Endometrium (tissue), 2 donors: Measurements from ENCODE around the gene MRPS10.
"Not testable (repeated sequence)": the region's sequence is repeated elsewhere in the genome, so short reads cannot be mapped to it uniquely, and the experiment has no call there.

Experiments used
- FAIRE-seq: peaks from 2 replicates; lab custom pipeline; 2012; peaks lifted over from hg19 to GRCh38; lab: Jason Lieb, UNC
- donor health status: control.
- donor health status: control.

Gene MRPS10

GRCh38 chr6:42173101-42173500, 44.6 kb downstream of the MRPS10 start, which contains the start of gene GUCA1A:
TSS of gene GUCA1A (plus strand) at chr6:42173364. CDS start at chr6:42173614, 250 bp downstream.
- FAIRE-seq: no peak

GRCh38 chr6:42171813-42172581, 45.7 kb downstream of the MRPS10 start:
- FAIRE-seq: no peak

GRCh38 chr6:42169780-42170179, 47.9 kb downstream of the MRPS10 start:
- not testable (repeated sequence) for FAIRE-seq

- no peak for FAIRE-seq
Measured at GRCh38 chr6:42168650-42169049, 49.0 kb downstream of the MRPS10 start.

- no peak for FAIRE-seq
Measured at GRCh38 chr6:42166444-42167141, 51.1 kb downstream of the MRPS10 start.

- no peak for FAIRE-seq
Measured at GRCh38 chr6:42165016-42165415, 52.6 kb downstream of the MRPS10 start.

GRCh38 chr6:42163981-42164380, 53.7 kb downstream of the MRPS10 start:
- no peak for FAIRE-seq

GRCh38 chr6:42162812-42163211, 54.8 kb downstream of the MRPS10 start:
- no peak for FAIRE-seq

- FAIRE-seq: no peak
Measured at GRCh38 chr6:42162384-42162783, 55.3 kb downstream of the MRPS10 start.

- no peak for FAIRE-seq
Measured at GRCh38 chr6:42159431-42160024, 58.1 kb downstream of the MRPS10 start.

GRCh38 chr6:42158631-42159030, 59.0 kb downstream of the MRPS10 start:
- FAIRE-seq: no peak

- FAIRE-seq: no peak
Measured at GRCh38 chr6:42158011-42158410, 59.6 kb downstream of the MRPS10 start.
